H1 (cell line): ENCODE measurements around the gene DOHH. TPM values are rescaled to one million over a fixed set of nuclear protein-coding genes. Genes with fewer than 3 reads are reported as not detected.

Experiments used
- CTCF ChIA-PET: fragments of 300-600 bp; sonication (Branson Sonifier 250); formaldehyde crosslinking; loops from one replicate; lab custom pipeline; 2021; ENCODE audit not compliant: partially characterized antibody; lab: Charles Lee
- POLR2A ChIA-PET: fragments of 300-600 bp; sonication (Branson Sonifier 250); formaldehyde crosslinking; loops from one replicate; lab custom pipeline; 2021; ENCODE audit warnings: inconsistent platforms; ENCODE audit not compliant: partially characterized antibody; lab: Charles Lee
- DNase-seq, 2 experiments: peaks; one replicate each; pipeline versions ENCODE4 v3.0.0 to v3.0.0-alpha.2; 2010 to 2022; ENCODE audit warnings: low spot score in 2 of 2, low read depth in 1 of 2, mixed read lengths in 1 of 2
- FAIRE-seq: peaks from 2 replicates; lab custom pipeline; 2011; peaks lifted over from hg19 to GRCh38; lab: Jason Lieb, UNC
- H2AFZ ChIP-seq: 2 replicates; pipeline ENCODE4 v1.8.1; 2012; ENCODE audit warnings: low read length, inconsistent platforms
- H2AK5ac ChIP-seq: 2 replicates; pipeline ENCODE4 v1.6.1; 2013; ENCODE audit warnings: low read depth, low read length
- H2BK120ac ChIP-seq: replicated peaks from 2 replicates; pipeline ENCODE3; 2013; ENCODE audit warnings: low read depth, low read length, inconsistent platforms
- H2BK12ac ChIP-seq: 2 replicates; pipeline ENCODE4 v1.6.1; 2013; ENCODE audit warnings: low read depth, low read length
- H2BK15ac ChIP-seq: 2 replicates; pipeline ENCODE4 v1.6.1; 2013; ENCODE audit warnings: low read length
- H2BK20ac ChIP-seq: 2 replicates; pipeline ENCODE4 v1.6.1; 2013; ENCODE audit warnings: low read length
- H2BK5ac ChIP-seq: 2 replicates; pipeline ENCODE4 v1.6.1; 2013; ENCODE audit warnings: low read depth, low read length
- H3K14ac ChIP-seq: 2 replicates; pipeline ENCODE4 v1.6.1; 2013; ENCODE audit warnings: inconsistent platforms; ENCODE audit not compliant: insufficient read length
- H3K18ac ChIP-seq: 2 replicates; pipeline ENCODE4 v1.6.1; 2013; ENCODE audit warnings: low read length; ENCODE audit errors: extremely low read depth
- H3K23ac ChIP-seq: 2 replicates; pipeline ENCODE4 v1.6.1; 2013; ENCODE audit warnings: inconsistent platforms; ENCODE audit not compliant: insufficient read length
- H3K23me2 ChIP-seq: 2 replicates; pipeline ENCODE4 v1.6.1; 2013; ENCODE audit warnings: low read depth, low read length
- H3K27ac ChIP-seq: 2 replicates; pipeline ENCODE4 v1.6.1; 2011; ENCODE audit warnings: low read depth, low read length, inconsistent platforms
- H3K27me3 ChIP-seq, 4 experiments: replicated peaks in 1 of 4; 1 replicate in 1 of 4; 2 replicates in 3 of 4; pipeline versions ENCODE4 v1.6.1 to v1.8.1; 2011 to 2013; ENCODE audit warnings: low read length in 3 of 4, mild to moderate bottlenecking in 3 of 4, inconsistent platforms in 2 of 4, mixed read lengths in 2 of 4, moderate library complexity in 1 of 4; ENCODE audit not compliant: control insufficient read depth in 3 of 4, insufficient read depth in 3 of 4; ENCODE audit errors: extremely low read depth in 1 of 4
- H3K36me3 ChIP-seq, 4 experiments: 2 replicates each; pipeline versions ENCODE4 v1.6.1 to v1.8.1; 2011 to 2013; ENCODE audit warnings: mild to moderate bottlenecking in 4 of 4, low read length in 3 of 4, moderate library complexity in 2 of 4, control low read depth in 1 of 4, inconsistent platforms in 1 of 4; ENCODE audit not compliant: insufficient read depth in 4 of 4, control insufficient read depth in 2 of 4
- H3K4ac ChIP-seq: replicated peaks from 2 replicates; pipeline ENCODE3; 2013; ENCODE audit warnings: low read length, low read depth, mixed read lengths, inconsistent platforms; ENCODE audit not compliant: insufficient read length
- H3K4me1 ChIP-seq, 4 experiments: replicated peaks in 1 of 4; 1 replicate in 1 of 4; 2 replicates in 3 of 4; pipeline versions ENCODE4 v1.6.1 to v1.8.1; 2011 to 2013; ENCODE audit warnings: low read length in 3 of 4, inconsistent platforms in 2 of 4, mixed read lengths in 1 of 4; ENCODE audit not compliant: insufficient read depth in 4 of 4, control insufficient read depth in 3 of 4
- H3K4me2 ChIP-seq, 2 experiments: 2 replicates each; pipeline versions ENCODE4 v1.6.1 to v1.8.1; 2011 to 2013; ENCODE audit warnings: low read depth in 2 of 2, low read length in 2 of 2, control low read depth in 1 of 2, inconsistent platforms in 1 of 2, mild to moderate bottlenecking in 1 of 2; ENCODE audit not compliant: insufficient read depth in 1 of 2
- H3K4me3 ChIP-seq, 4 experiments: fragments of 200-600, 300-600 bp in 1 of 4; sonication (generic), shearing (Covaris generic), sonication (Bioruptor Twin) in 1 of 4; 2 replicates each; pipeline versions ENCODE4 v1.5.1 to v1.8.1; 2011 to 2016; ENCODE audit warnings: low read length in 4 of 4, low read depth in 3 of 4, control low read depth in 2 of 4, inconsistent platforms in 2 of 4, mild to moderate bottlenecking in 2 of 4, mixed read lengths in 1 of 4, moderate library complexity in 1 of 4; ENCODE audit not compliant: insufficient read depth in 2 of 4; ENCODE audit errors: extremely low read depth in 1 of 4
- H3K56ac ChIP-seq: replicated peaks from 2 replicates; pipeline ENCODE3; 2013; ENCODE audit warnings: low read depth, mild to moderate bottlenecking, mixed read lengths, low read length, inconsistent platforms; ENCODE audit not compliant: insufficient read length
- H3K79me1 ChIP-seq: 2 replicates; pipeline ENCODE4 v1.6.1; 2013; ENCODE audit warnings: low read depth, low read length, control low read depth
- H3K79me2 ChIP-seq, 2 experiments: 2 replicates each; pipeline versions ENCODE4 v1.6.1 to v1.8.1; 2012 to 2013; ENCODE audit warnings: low read length in 2 of 2, mild to moderate bottlenecking in 2 of 2, inconsistent platforms in 1 of 2; ENCODE audit not compliant: insufficient read depth in 2 of 2, control insufficient read depth in 1 of 2
- H3K9ac ChIP-seq, 4 experiments: replicated peaks in 1 of 4; 1 replicate in 1 of 4; 2 replicates in 3 of 4; pipeline versions ENCODE4 v1.6.1 to v1.8.1; 2011 to 2013; ENCODE audit warnings: low read depth in 3 of 4, low read length in 3 of 4, control low read depth in 2 of 4, mild to moderate bottlenecking in 2 of 4, moderate library complexity in 2 of 4, inconsistent platforms in 1 of 4; ENCODE audit errors: extremely low read depth in 1 of 4
- H3K9me3 ChIP-seq, 2 experiments: 2 replicates each; pipeline versions ENCODE4 v1.6.1 to v1.8.1; 2012 to 2013; ENCODE audit warnings: mild to moderate bottlenecking in 2 of 2, moderate library complexity in 2 of 2, control low read depth in 1 of 2, inconsistent platforms in 1 of 2, low read depth in 1 of 2, low read length in 1 of 2, mixed read lengths in 1 of 2; ENCODE audit not compliant: insufficient read depth in 2 of 2
- H4K20me1 ChIP-seq, 2 experiments: replicated peaks in 1 of 2; 2 replicates each; pipeline versions ENCODE3 to v1.8.1; 2011 to 2013; ENCODE audit warnings: inconsistent platforms in 2 of 2, low read length in 2 of 2, mild to moderate bottlenecking in 1 of 2; ENCODE audit not compliant: insufficient read depth in 2 of 2, control insufficient read depth in 1 of 2
- H4K5ac ChIP-seq: 2 replicates; pipeline ENCODE4 v1.6.1; 2013; ENCODE audit warnings: low read length, low read depth, mixed read lengths, inconsistent platforms; ENCODE audit not compliant: insufficient read length
- H4K8ac ChIP-seq: 2 replicates; pipeline ENCODE4 v1.8.0; 2013; ENCODE audit warnings: mild to moderate bottlenecking, moderate library complexity, low read length, inconsistent platforms; ENCODE audit not compliant: insufficient read depth; ENCODE audit errors: extremely low read depth
- H4K91ac ChIP-seq: replicated peaks from 2 replicates; pipeline ENCODE3; 2013; ENCODE audit warnings: low read length, mixed read lengths, inconsistent platforms; ENCODE audit not compliant: insufficient read length
- CTCF ChIP-seq, 3 experiments: IDR thresholded peaks; 1 replicate in 2 of 3; 2 replicates in 1 of 3; pipeline versions ENCODE4 v1.5.1 to v1.6.1; 2011; ENCODE audit warnings: low read length in 3 of 3, mild to moderate bottlenecking in 3 of 3, inconsistent platforms in 2 of 3, low read depth in 1 of 3, moderate library complexity in 1 of 3; ENCODE audit not compliant: insufficient read depth in 1 of 3; ENCODE audit errors: control extremely low read depth in 1 of 3
- EP300 ChIP-seq, 2 experiments: IDR thresholded peaks; 1 replicate in 1 of 2; 2 replicates in 1 of 2; pipeline ENCODE4 v1.6.1; 2011 to 2012; ENCODE audit warnings: low read depth in 2 of 2, low read length in 2 of 2, mild to moderate bottlenecking in 2 of 2, borderline replicate concordance in 1 of 2, inconsistent platforms in 1 of 2, moderate library complexity in 1 of 2
- HDAC2 ChIP-seq, 2 experiments: fragments of 300-600 bp in 1 of 2; sonication (generic) in 1 of 2; IDR thresholded peaks; 2 replicates each; pipeline ENCODE4 v1.6.1; 2011 to 2012; ENCODE audit warnings: low read depth in 2 of 2, low read length in 2 of 2, mild to moderate bottlenecking in 2 of 2, moderate library complexity in 2 of 2, borderline replicate concordance in 1 of 2, inconsistent platforms in 1 of 2
- POLR2AphosphoS5 ChIP-seq: IDR thresholded peaks from 2 replicates; pipeline ENCODE4 v1.6.1; 2011; ENCODE audit warnings: low read depth, low read length
- SUZ12 ChIP-seq: fragments of 200-600 bp; sonication (generic); IDR thresholded peaks from 2 replicates; pipeline ENCODE4 v1.6.1; 2012; ENCODE audit warnings: mild to moderate bottlenecking, inconsistent platforms, low read length, moderate library complexity, mixed read lengths
- TCF12 ChIP-seq: IDR thresholded peaks from 2 replicates; pipeline ENCODE4 v1.6.1; 2011; ENCODE audit warnings: low read depth, mild to moderate bottlenecking, low read length
- YY1 ChIP-seq: IDR thresholded peaks from 2 replicates; pipeline ENCODE4 v1.6.1; 2011; ENCODE audit warnings: low read depth, mild to moderate bottlenecking, low read length
- WGBS, 2 experiments: shearing (Covaris generic) in 1 of 2; methylation state at CpG; one replicate each; pipeline versions ENCODE4 v1.1.6 to v1.1.7; 2013 to 2015; ENCODE audit warnings: low lambda C conversion rate in 2 of 2, mixed read lengths in 2 of 2, inconsistent platforms in 1 of 2, low coverage in 1 of 2, missing lambda C conversion rate in 1 of 2; ENCODE audit not compliant: insufficient replicate concordance in 2 of 2, insufficient coverage in 1 of 2, insufficient read length in 1 of 2; ENCODE audit errors: extremely low coverage in 1 of 2, missing lambda C conversion rate in 1 of 2; 5-methylcytosine and 5-hydroxymethylcytosine counted together
- polyA plus RNA-seq, 7 experiments: library from polyadenylated mRNA; depleted of rRNA in 3 of 7; stranded (reverse) in 5 of 7; unstranded in 2 of 7; fragments of >200 nt in 5 of 7; fragments of 200-250 nt in 2 of 7; gene quantifications; 1 replicate in 5 of 7; 2 replicates in 1 of 7; 4 replicates in 1 of 7; pipeline versions ENCODE4 v1.2.1 to v1.2.3, GENCODE V29; 2011 to 2013; ENCODE audit warnings: missing spikeins in 2 of 7, mixed read lengths in 2 of 7
- total RNA-seq: library from RNA; stranded (reverse); fragmentation: NEBNext Ultra II Directional; extraction: Animal tissue kit (Norgen Biotek cat#: 25700); gene quantifications from 2 replicates; pipeline ENCODE4 v1.2.1, GENCODE V29; 2021

Gene DOHH
- total and polyA plus RNA-seq, 2 of the 8 experiments (the other 6 are each of a cell fraction or from before 2014, with no cell fraction given), result 7.3 to 17.7 TPM

GRCh38 chr19:3475449-3475848 lies 25.0 kb downstream of the DOHH start:
- FAIRE-seq, result no peak
- no peak overlapping the region for H3K9ac ChIP-seq
- no peak overlapping the region for H3K23ac ChIP-seq
- H3K9me3 ChIP-seq, result no peaks in the 10 kb centered on the region
- peaks cover 23% of the 10 kb centered on the region; the same call in 1 of the 2 replicates for H3K23me2 ChIP-seq
- no peak overlapping the region for H2BK15ac ChIP-seq
- no peak overlapping the region for H3K56ac ChIP-seq
- no peak overlapping the region for H4K91ac ChIP-seq
- H3K36me3 ChIP-seq, result no peaks in the 10 kb centered on the region
- ChIA-PET POLR2A (no interaction called here), CTCF (no interaction called here)
- H4K8ac ChIP-seq, result no peak overlapping the region; the same call in 1 of the 2 replicates
- WGBS, 2 experiments, result 80 to 100% methylated on average over 1 to 4 of the region's 4 CpGs
- H3K79me2 ChIP-seq, result no peaks in the 10 kb centered on the region
- H2BK120ac ChIP-seq, result no peak overlapping the region
- H4K20me1 ChIP-seq, result peaks cover 0 to 10% of the 10 kb centered on the region in 2 experiments
- no peak overlapping the region for H3K4me2 ChIP-seq
- no peak overlapping the region for H2BK20ac ChIP-seq
- no peak overlapping the region for H3K4me3 ChIP-seq
- no peak overlapping the region for H2BK5ac ChIP-seq
- H2AK5ac ChIP-seq, result no peak overlapping the region
- H4K5ac ChIP-seq, result no peak overlapping the region
- no peak overlapping the region for H2BK12ac ChIP-seq
- peaks cover 0 to 2% (median 2%) of the 10 kb centered on the region in 4 experiments; a peak in 6 of 7 replicates for H3K4me1 ChIP-seq
- TF ChIP-seq EP300 (IDR thresholded peaks at IDR 0.05; ENCODE audit: borderline replicate concordance in 1 of 2, low read depth in 2 of 2, low read length in 2 of 2) (no peak), YY1 (no peak), POLR2AphosphoS5 (no peak), SUZ12 (no peak), TCF12 (no peak), CTCF (IDR thresholded peaks at IDR 0.05; ENCODE audit: control extremely low read depth in 1 of 3, insufficient read depth in 1 of 3, low read depth in 1 of 3, low read length in 3 of 3) (no peak), HDAC2 (IDR thresholded peaks at IDR 0.05; ENCODE audit: borderline replicate concordance in 1 of 2, low read depth in 2 of 2, low read length in 2 of 2) (no peak)
- no peak overlapping the region for H3K4ac ChIP-seq
- no peak overlapping the region for H3K14ac ChIP-seq
- no peaks in the 10 kb centered on the region for H3K79me1 ChIP-seq
- no peak overlapping the region for H3K18ac ChIP-seq
- peaks cover 0 to 9% (median 4%) of the 10 kb centered on the region in 4 experiments; a peak in 4 of 7 replicates for H3K27me3 ChIP-seq
- H3K27ac ChIP-seq, result no peak overlapping the region
- DNase-seq, result no peak
- H2AFZ ChIP-seq, result no peak overlapping the region
